HepG2 (cell line): ENCODE measurements around the gene TOR4A. TPM values are rescaled to one million over a fixed set of nuclear protein-coding genes. Genes with fewer than 3 reads are reported as not detected.

Source experiments
- AGO1 ChIP-seq: fragments of 200-400 bp; formaldehyde crosslinking; IDR thresholded peaks from 2 replicates; pipeline ENCODE4 v1.6.1; 2017; ENCODE audit warnings: mild to moderate bottlenecking, low read depth, low read length, moderate library complexity; ENCODE audit not compliant: poor library complexity, severe bottlenecking
- CREB1 ChIP-seq, 2 experiments: fragments of 450-650 bp in 1 of 2; IDR thresholded peaks; 2 replicates each; pipeline ENCODE4 v1.6.1; 2016 to 2017; ENCODE audit warnings: control low read depth in 1 of 2, mild to moderate bottlenecking in 1 of 2, missing compliant biosample characterization in 1 of 2, missing genetic modification characterization in 1 of 2
- ERF ChIP-seq: IDR thresholded peaks from 2 replicates; pipeline ENCODE4 v1.6.1; 2018; ENCODE audit warnings: missing biosample characterization, missing genetic modification reagents
- GTF2F1 ChIP-seq: fragments of 150-350 bp; IDR thresholded peaks from 2 replicates; pipeline ENCODE4 v1.6.1; 2014; ENCODE audit warnings: low read length
- HNRNPK ChIP-seq: fragments of 200-400 bp; formaldehyde crosslinking; IDR thresholded peaks from 2 replicates; pipeline ENCODE4 v1.6.1; 2018; ENCODE audit warnings: low read length, low read depth, moderate library complexity, mild to moderate bottlenecking; ENCODE audit not compliant: poor library complexity, severe bottlenecking
- HOXA5 ChIP-seq: sonication (generic); formaldehyde crosslinking; IDR thresholded peaks from 2 replicates; pipeline ENCODE4 v1.4.0; 2020; ENCODE audit warnings: missing genetic modification reagents
- KLF6 ChIP-seq: IDR thresholded peaks from 2 replicates; pipeline ENCODE4 v1.8.0; 2016; ENCODE audit warnings: missing biosample characterization, missing genetic modification reagents
- MATR3 ChIP-seq: sonication (generic); formaldehyde crosslinking; IDR thresholded peaks from 2 replicates; pipeline ENCODE4 v1.4.0; 2020; ENCODE audit warnings: missing genetic modification reagents
- MNT ChIP-seq: fragments of 450-650 bp; IDR thresholded peaks from 2 replicates; pipeline ENCODE4 v1.6.1; 2016
- MZF1 ChIP-seq: sonication (generic); formaldehyde crosslinking; IDR thresholded peaks from 2 replicates; pipeline ENCODE4 v1.8.1; 2023; ENCODE audit warnings: mild to moderate bottlenecking, missing genetic modification reagents, borderline replicate concordance
- NR1H2 ChIP-seq: sonication (generic); formaldehyde crosslinking; IDR thresholded peaks from 2 replicates; pipeline ENCODE4 v1.8.1; 2022; ENCODE audit warnings: low read depth, missing genetic modification reagents, borderline replicate concordance
- NR3C1 ChIP-seq: sonication (generic); formaldehyde crosslinking; IDR thresholded peaks from 2 replicates; pipeline ENCODE4 v1.4.0; 2020; ENCODE audit warnings: missing genetic modification reagents
- SAP130 ChIP-seq: IDR thresholded peaks from 2 replicates; pipeline ENCODE4 v1.6.1; 2016; ENCODE audit warnings: low read depth
- SIN3A ChIP-seq: IDR thresholded peaks from 2 replicates; pipeline ENCODE4 v1.6.1; 2011; ENCODE audit warnings: low read depth, mild to moderate bottlenecking, control low read depth, low read length, borderline replicate concordance
- SOX5 ChIP-seq: IDR thresholded peaks from 2 replicates; pipeline ENCODE4 v1.6.1; 2016; ENCODE audit warnings: borderline replicate concordance
- ZBTB38 ChIP-seq: sonication (generic); formaldehyde crosslinking; IDR thresholded peaks from 2 replicates; pipeline ENCODE4 v1.5.1; 2020; ENCODE audit warnings: mild to moderate bottlenecking, missing genetic modification reagents
- ZKSCAN8 ChIP-seq: IDR thresholded peaks from 2 replicates; pipeline ENCODE4 v1.6.1; 2016; ENCODE audit warnings: borderline replicate concordance, missing genetic modification reagents, missing compliant biosample characterization
- ZMYM3 ChIP-seq: sonication (generic); formaldehyde crosslinking; IDR thresholded peaks from 2 replicates; pipeline ENCODE4 v1.5.1; 2020; ENCODE audit warnings: mild to moderate bottlenecking, missing genetic modification reagents
- ZNF253 ChIP-seq: sonication (generic); formaldehyde crosslinking; IDR thresholded peaks from 2 replicates; pipeline ENCODE4 v1.8.0; 2022; ENCODE audit warnings: mild to moderate bottlenecking, missing genetic modification reagents, borderline replicate concordance
- ZNF337 ChIP-seq: sonication (generic); formaldehyde crosslinking; IDR thresholded peaks from 2 replicates; pipeline ENCODE4 v1.5.1; 2020; ENCODE audit warnings: missing genetic modification reagents, low read depth, mild to moderate bottlenecking, borderline replicate concordance
- ZNF382 ChIP-seq: sonication (generic); formaldehyde crosslinking; IDR thresholded peaks from 2 replicates; pipeline ENCODE4 v1.5.0; 2020; ENCODE audit warnings: missing genetic modification reagents, mild to moderate bottlenecking, borderline replicate concordance
- ZNF605 ChIP-seq: sonication (generic); formaldehyde crosslinking; IDR thresholded peaks from 2 replicates; pipeline ENCODE4 v1.8.0; 2022; ENCODE audit warnings: mild to moderate bottlenecking, missing genetic modification reagents
- ZNF75D ChIP-seq: sonication (generic); formaldehyde crosslinking; IDR thresholded peaks from 2 replicates; pipeline ENCODE4 v1.8.1; 2023; ENCODE audit warnings: missing genetic modification reagents, mild to moderate bottlenecking, borderline replicate concordance
- ZSCAN25 ChIP-seq: sonication (generic); formaldehyde crosslinking; IDR thresholded peaks from 2 replicates; pipeline ENCODE4 v1.8.0; 2022; ENCODE audit warnings: mild to moderate bottlenecking, missing genetic modification reagents
- polyA plus RNA-seq, 8 experiments: library from polyadenylated mRNA; depleted of rRNA in 3 of 8; stranded (reverse) in 7 of 8; unstranded in 1 of 8; fragments of >200 nt; fragmentation: Illumina TruSeq in 4 of 8; extraction: Trizol in 4 of 8; gene quantifications; 2 replicates each; pipeline versions ENCODE4 v1.2.1 to v1.2.3, GENCODE V29; 2011 to 2016; ENCODE audit warnings: low read depth in 4 of 8, missing spikeins in 1 of 8, mixed read lengths in 1 of 8; ENCODE audit not compliant: insufficient read depth in 1 of 8
- total RNA-seq, 5 experiments: library from RNA; depleted of rRNA; stranded (reverse); fragments of >200 nt; fragmentation: Illumina TruSeq; extraction: Trizol; gene quantifications; 2 replicates each; pipeline ENCODE4 v1.2.3, GENCODE V29; 2016; ENCODE audit warnings: low read depth in 1 of 5
- TF ChIP-seq, protein P1 (sequence below): sonication (generic); formaldehyde crosslinking; IDR thresholded peaks from 2 replicates; pipeline ENCODE4 v1.8.1; 2023; ENCODE audit warnings: mild to moderate bottlenecking, missing genetic modification reagents
- TF ChIP-seq, protein P2 (sequence below): sonication (generic); formaldehyde crosslinking; IDR thresholded peaks from 2 replicates; pipeline ENCODE4 v1.4.0; 2020; ENCODE audit warnings: missing genetic modification reagents

The TOR4A gene
- total and polyA plus RNA-seq, 2 of the 13 experiments (the other 11 are each of a cell fraction or from before 2014, with no cell fraction given), result 11.1 to 14.2 TPM

GRCh38 chr9:137277329-137278041, at the start of gene TOR4A (continued):
- TF ChIP-seq SAP130 (CRISPR knock-in tag), result peak; percentile 96
- peak; percentile 21; the same call in 1 of the 2 replicates for TF ChIP-seq ZMYM3 (CRISPR knock-in tag)
- TF ChIP-seq HOXA5 (CRISPR knock-in tag), result peak; percentile 77; the same call in 1 of the 2 replicates
- 0 out of 2 replicates have a peak, but pooled peaks have one; percentile 54 for TF ChIP-seq MZF1 (CRISPR knock-in tag)
- TF ChIP-seq SOX5 (CRISPR knock-in tag), result peak; percentile 56; the same call in 1 of the 2 replicates
- TF ChIP-seq AGO1, result peak; percentile 5
- TF ChIP-seq CREB1 (IDR thresholded peaks at IDR 0.05), result no peak
- no peak for TF ChIP-seq CREB1 (CRISPR knock-in tag; IDR thresholded peaks at IDR 0.05)
- peak; percentile 88 for TF ChIP-seq KLF6
- TF ChIP-seq, protein P1, sequence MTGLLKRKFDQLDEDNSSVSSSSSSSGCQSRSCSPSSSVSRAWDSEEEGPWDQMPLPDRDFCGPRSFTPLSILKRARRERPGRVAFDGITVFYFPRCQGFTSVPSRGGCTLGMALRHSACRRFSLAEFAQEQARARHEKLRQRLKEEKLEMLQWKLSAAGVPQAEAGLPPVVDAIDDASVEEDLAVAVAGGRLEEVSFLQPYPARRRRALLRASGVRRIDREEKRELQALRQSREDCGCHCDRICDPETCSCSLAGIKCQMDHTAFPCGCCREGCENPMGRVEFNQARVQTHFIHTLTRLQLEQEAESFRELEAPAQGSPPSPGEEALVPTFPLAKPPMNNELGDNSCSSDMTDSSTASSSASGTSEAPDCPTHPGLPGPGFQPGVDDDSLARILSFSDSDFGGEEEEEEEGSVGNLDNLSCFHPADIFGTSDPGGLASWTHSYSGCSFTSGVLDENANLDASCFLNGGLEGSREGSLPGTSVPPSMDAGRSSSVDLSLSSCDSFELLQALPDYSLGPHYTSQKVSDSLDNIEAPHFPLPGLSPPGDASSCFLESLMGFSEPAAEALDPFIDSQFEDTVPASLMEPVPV, result peak; percentile 81; the same call in 1 of the 2 replicates
- TF ChIP-seq ZNF605, result peak; percentile 80
- TF ChIP-seq MNT, result peak; percentile 4; the same call in 1 of the 2 replicates
- TF ChIP-seq MATR3, result no peak
- peak; percentile 79 for TF ChIP-seq ZBTB38
- 0 out of 2 replicates have a peak, but pooled peaks have one; percentile 55 for TF ChIP-seq NR1H2 (CRISPR knock-in tag)
- TF ChIP-seq ZNF382 (CRISPR knock-in tag), result no peak
- TF ChIP-seq GTF2F1, result no peak
- no peak for TF ChIP-seq ZNF253
- peak; percentile 13; the same call in 1 of the 2 replicates for TF ChIP-seq ZSCAN25 (CRISPR knock-in tag)
- no peak for TF ChIP-seq ZNF75D
- no peak for TF ChIP-seq NR3C1 (CRISPR knock-in tag)
- TF ChIP-seq HNRNPK, result no peak
- TF ChIP-seq ZKSCAN8 (CRISPR knock-in tag), result 0 out of 2 replicates have a peak, but pooled peaks have one; percentile 38
- no peak for TF ChIP-seq ZNF337 (CRISPR knock-in tag)
- TF ChIP-seq ERF (CRISPR knock-in tag), result peak; percentile 86
- TF ChIP-seq, protein P2, sequence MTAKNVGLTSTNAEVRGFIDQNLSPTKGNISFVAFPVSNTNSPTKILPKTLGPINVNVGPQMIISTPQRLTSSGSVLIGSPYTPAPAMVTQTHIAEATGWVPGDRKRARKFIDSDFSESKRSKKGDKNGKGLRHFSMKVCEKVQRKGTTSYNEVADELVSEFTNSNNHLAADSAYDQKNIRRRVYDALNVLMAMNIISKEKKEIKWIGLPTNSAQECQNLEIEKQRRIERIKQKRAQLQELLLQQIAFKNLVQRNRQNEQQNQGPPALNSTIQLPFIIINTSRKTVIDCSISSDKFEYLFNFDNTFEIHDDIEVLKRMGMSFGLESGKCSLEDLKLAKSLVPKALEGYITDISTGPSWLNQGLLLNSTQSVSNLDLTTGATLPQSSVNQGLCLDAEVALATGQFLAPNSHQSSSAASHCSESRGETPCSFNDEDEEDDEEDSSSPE, result peak; percentile 74
- peak; percentile 91; the same call in 1 of the 2 replicates for TF ChIP-seq SIN3A
